A549 treated with Hydrocortisone at 1 μM for 4 hours (cell line): ENCODE measurements around the gene DAGLA. TPM values are rescaled to one million over a fixed set of nuclear protein-coding genes. Genes with fewer than 3 reads are reported as not detected.

Experiments
- total RNA-seq: library from RNA; stranded (reverse); fragments of 200-300 nt; extraction: Qiagen RNA extraction; gene quantifications from 5 replicates; pipeline ENCODE4 v1.2.3, GENCODE V29; 2022

The DAGLA gene
- total RNA-seq: 5.7 to 6.8 TPM (median 6.6 TPM) in 5 replicates

GRCh38 chr11:61679893-61680621 lies at the start of gene DAGLA:
DAGLA (plus strand) TSS chr11:61680391; CDS start chr11:61720156, 39,765 bp downstream.

GRCh38 chr11:61752117-61752924 lies 72.1 kb downstream of the DAGLA start, which contains the start of gene MYRF:
MYRF (plus strand) TSS chr11:61752636; CDS start chr11:61752745, 109 bp downstream.

GRCh38 chr11:61792310-61793082 lies 112.3 kb downstream of the DAGLA start, which contains the start of the genes FEN1 and TMEM258:
FEN1 (plus strand) TSS chr11:61792911; CDS start chr11:61795362, 2,451 bp downstream.
TMEM258 (minus strand) TSS chr11:61792599; CDS start chr11:61792558, 41 bp downstream.

Other genes with a start within 250 kb of the DAGLA start
- 0.09 to 0.22 TPM (median 0.13 TPM) in 5 replicates for gene LRRC10B, start 171.6 kb upstream of the DAGLA start, total RNA-seq
- gene SYT7, start 99.3 kb upstream of the DAGLA start, total RNA-seq: 1.0 to 1.4 TPM (median 1.1 TPM) in 5 replicates
- gene MYRF, start 72.2 kb downstream of the DAGLA start, total RNA-seq: 15.3 to 19.7 TPM (median 18.3 TPM) in 5 replicates
- 209 to 240 TPM (median 219 TPM) in 5 replicates for gene TMEM258, start 112.2 kb downstream of the DAGLA start, total RNA-seq
- 90.8 to 107 TPM (median 97.3 TPM) in 5 replicates for gene FEN1, start 112.5 kb downstream of the DAGLA start, total RNA-seq
- 174 to 247 TPM (median 208 TPM) in 5 replicates for gene FADS1, start 136.6 kb downstream of the DAGLA start, total RNA-seq
- gene FADS2, start 147.9 kb downstream of the DAGLA start, total RNA-seq: 342 to 446 TPM (median 392 TPM) in 5 replicates
- gene FADS3, start 211.2 kb downstream of the DAGLA start, total RNA-seq: 61.6 to 86.5 TPM (median 77.7 TPM) in 5 replicates
- 18.8 to 23.1 TPM (median 20.6 TPM) in 5 replicates for gene RAB3IL1, start 237.2 kb downstream of the DAGLA start, total RNA-seq